HG03520 (cell line): Measurements from ENCODE around the gene MYPOP.

ENCODE experiments used
- ATAC-seq: cut with Tn5 transposase; IDR thresholded peaks from one replicate; pipeline ENCODE4 v1.9.1; 2021; ENCODE audit warnings: mild to moderate bottlenecking, moderate library complexity; ENCODE audit not compliant: unreplicated experiment

MYPOP gene

DNA sequence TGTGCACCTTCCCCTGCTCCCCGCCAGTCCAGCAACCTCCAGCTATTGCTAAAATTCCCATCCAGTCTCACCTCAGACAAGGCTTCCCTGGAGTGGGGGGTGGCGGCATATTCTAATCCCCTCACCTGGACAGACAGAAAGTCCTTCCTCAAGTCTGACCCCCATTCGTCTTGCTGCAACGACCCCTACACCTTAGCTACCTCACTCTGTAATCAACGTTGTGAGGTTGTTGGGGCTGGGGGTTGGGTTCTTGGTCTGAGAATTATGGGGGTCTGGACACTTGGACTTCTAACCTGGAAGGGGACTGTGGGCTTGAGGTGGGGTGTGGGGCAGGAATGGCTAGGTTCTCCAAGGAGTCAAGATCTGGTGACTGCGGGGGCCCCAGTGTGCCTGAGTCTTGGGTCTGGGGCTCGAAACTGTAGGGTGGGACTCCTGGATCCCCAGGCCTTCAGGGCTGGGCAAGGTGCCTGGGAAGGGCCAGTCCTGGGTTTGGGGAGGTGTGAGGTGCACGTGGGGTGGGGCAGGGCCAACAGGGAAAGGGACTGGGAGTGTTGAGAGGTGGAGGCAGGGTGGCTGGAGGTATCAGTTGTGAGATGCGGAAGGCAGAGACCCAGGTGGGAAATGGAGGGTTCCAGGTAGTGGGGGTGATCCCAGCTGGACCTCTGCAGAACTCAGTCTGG, 37.0 kb downstream of the MYPOP start:
- ATAC-seq: no peak

DNA sequence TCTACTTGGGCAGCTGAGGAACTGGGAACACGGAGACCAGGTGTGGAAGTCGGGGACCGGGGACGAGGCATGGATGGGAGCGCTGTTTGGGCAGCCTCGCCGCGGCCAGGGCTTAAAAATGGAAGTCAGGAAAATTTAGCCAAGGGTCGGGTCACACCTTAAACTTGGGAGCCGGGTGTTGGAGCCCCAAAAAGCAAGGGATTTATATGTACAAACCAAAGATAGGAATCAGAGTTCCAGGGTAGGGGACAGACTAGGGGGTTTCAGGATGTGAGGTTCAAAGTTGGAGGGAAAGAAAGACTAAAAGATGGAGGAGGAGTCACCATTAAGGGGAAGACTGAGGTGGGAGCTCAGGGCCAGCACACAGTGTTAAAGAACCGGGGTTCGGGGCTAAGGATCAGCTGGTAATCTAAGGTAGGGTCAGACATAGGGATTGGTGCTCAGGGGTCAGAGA, 37.8 kb downstream of the MYPOP start:
- ATAC-seq: no peak

DNA sequence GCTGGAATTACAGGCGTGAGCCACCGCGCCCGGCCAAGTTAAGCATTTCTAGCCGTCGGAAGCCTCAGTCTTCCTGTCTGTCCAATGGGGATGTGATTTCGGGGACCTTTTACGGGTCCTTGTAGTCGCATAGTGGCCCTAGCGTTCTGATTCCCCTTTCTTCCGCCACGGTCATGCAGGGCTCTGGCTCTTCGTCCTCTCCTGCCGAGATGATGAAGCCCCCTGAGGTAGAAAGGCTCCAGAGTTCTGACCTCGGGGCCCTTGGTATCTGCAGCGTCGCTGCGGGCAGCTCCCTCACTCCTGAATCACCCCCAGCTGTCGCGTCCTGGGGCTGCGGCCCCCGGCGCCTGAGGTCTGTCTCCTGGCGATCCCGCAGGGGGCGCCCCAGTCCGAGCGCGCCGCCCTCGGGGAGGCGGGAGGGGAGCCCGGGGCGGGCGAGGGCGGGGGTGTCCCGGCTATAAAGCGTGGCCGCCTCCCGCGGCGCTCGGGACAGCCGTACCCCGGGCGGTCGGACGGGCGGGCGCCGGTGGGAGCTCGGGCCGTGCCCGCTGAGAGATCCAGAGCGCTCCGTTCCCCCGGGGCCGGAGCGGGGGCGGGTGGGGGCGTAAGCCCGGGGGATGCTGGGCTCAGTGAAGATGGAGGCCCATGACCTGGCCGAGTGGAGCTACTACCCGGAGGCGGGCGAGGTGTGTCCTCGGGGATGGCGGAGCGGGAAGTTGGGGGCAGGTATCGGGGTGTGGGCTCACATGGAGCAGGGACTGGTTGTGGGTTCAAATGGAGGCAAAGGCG, 38.4 kb downstream of the MYPOP start, which contains the start of gene FOXA3:
TSS of gene FOXA3 (plus strand) at position 487 of the 789 bp plus-strand sequence. CDS start at position 618, 131 bp downstream.
- no peak for ATAC-seq

DNA sequence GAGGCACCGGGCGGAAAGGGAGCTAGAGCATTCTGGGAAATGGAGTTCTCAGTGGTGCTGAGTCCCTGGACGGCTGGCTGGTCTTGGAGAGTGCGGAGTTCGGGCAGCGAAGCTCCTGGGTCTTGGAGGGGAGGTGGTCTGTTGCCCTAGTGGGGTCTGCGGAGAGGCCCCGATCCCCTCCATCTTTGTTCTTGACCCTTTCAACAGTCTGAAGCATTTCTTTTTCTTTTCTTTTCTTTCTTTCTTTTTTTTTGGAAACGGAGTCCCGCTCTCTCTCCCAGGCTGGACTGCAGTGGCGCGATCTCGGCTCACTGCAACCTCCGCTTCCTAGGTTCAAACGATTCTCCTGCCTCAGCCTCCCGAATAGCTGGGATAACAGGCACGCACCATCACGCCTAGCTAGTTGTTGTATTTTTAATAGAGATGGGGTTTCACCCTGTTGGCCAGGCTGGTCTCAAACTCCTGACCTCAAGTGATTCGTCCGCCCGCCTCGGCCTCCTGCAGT, 39.0 kb downstream of the MYPOP start:
- ATAC-seq: no peak

DNA sequence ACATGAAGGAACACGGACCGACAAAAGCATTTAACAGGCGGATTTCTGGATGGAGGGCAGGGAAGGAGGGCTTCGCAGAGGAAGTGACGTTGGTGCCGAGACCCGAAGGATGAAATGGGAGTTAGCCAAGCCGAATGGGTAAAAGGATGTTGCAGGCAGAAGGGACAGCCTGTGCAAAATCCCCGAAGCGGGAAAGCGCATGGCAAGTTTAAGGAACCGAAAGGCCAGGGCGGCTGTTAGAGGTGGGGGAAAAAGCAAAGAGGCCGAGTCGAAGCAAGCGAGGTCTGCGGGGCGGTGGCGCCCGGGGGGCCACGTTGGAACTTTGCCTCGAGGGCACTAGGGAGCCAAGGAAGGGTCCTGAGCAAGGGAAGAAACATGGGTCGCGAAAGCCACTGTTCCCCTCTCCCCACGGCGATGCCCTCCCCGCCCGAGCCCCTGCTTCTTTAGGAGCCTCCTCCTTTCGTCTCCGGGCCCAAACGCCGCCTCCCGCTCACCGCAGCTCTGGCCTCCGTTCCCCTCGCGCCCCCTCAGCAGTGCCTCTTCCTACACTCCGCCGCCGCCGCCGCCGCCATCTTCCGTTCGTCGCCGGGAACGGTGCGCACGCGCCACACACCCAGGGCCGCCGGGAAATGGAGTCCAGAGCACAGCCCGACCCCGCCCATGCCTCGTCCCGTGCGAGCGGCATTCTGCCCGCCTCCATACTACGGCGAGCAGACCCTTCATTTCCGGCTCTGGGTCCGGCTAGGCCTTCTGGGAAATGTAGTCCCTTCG, 39.7 kb downstream of the MYPOP start, which contains the start of gene SYMPK:
TSS of gene SYMPK (minus strand) at position 584 of the 771 bp plus-strand sequence. CDS start 8,652 bp downstream, outside the sequence.
- ATAC-seq: peak; percentile 93

DNA sequence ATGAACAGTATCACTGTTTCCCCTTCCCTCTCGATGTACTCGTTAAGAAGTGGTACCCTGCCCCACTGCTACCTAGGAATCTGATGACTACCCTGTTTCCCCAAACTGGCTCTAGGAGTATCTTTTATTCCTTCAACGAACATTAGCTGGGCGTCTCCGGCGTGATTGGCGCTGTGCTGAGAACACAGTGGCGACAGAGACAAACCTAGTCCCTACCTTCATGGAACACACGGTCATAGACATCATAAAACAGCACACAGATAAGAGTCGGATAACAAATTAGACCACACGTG, 40.2 kb downstream of the MYPOP start:
- no peak for ATAC-seq

DNA sequence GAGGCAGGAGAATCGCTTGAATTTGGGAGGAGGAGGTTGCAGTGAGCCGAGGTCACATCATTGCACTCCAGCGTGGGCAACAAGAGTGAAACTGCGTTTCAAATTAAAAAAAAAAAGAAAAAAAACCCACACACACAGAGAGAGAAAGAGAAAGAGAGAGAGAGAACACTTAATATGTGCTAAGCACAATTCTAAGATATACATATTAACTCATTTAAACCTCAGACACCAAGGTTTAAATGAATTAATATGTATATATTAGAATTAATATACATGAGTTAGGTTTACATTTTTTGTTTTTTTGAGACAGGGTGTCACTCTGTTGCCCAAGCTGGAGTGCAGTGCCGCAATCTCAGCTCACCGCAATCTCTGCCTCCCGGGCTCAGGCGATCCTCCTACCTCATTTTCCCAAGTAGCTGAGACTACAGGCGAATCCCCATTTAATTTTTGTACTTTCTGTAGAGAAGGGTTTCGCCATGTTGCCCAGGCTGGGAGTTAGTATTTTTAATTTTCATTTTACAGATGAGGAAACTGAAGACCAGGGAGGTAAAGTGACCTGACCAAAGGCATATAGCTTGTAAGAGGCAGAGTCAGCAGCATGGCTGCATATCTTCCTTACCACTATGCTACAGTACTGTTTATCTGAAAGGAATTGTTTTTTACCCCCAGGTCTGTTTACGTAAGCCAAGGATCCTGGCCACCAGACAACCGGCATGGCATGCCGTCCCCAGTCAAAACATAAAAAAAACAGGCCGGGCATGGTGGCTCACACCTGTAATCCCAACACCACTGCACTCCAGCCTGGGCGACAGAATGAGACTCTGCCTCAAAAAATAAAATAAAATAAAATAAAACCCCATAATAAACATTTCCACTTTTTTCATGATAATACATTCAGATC, 41.8 kb downstream of the MYPOP start:
- ATAC-seq: no peak

DNA sequence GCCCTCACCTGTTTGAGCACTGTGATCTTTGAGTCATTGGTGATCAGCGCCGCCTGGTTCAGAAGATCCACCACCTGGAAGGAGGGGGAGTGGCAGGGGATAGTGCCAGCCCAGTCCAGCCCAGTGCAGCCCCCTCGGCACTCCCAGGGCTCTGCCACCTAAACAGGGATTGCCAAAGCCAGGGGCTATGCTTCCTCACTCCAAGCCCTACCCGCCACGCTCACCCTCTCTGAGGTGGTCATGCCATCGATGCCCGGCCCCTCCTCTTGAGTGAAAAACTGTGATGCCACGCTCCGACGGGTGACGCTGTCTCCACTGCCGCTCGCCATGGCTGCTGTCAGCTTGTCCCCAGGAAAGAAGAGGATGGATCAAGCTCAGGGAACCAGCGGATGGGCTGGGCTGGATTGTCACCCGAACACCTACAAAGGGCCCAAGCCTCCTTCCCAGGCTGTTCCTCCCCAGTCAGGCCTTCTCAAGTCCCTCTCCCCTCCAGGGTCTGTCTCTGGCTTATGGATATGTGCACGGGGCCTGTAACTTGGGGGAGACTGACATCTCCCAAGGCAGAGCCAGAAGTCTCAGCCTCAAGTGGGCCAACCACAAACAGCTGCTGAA, 48.1 kb downstream of the MYPOP start:
- ATAC-seq: no peak

DNA sequence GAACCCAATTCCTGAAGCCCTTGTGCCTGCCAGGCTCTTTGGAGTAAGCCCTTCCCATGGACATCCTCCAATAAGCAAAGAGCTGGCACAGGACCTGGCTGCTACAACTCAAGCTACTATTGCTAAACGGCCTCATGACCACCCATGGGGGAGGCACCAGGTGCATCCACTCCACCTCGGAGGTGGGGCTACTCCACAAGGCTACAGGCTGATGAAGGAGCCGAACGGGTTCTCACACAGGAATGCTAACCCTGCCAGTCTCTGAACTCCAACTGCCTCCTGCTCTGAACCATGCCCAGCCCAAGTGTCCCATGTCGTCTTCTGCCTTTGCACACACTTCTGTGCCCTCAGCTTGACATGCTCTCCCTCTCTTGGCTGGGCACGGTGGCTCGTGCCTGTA, 49.4 kb downstream of the MYPOP start:
- no peak for ATAC-seq

DNA sequence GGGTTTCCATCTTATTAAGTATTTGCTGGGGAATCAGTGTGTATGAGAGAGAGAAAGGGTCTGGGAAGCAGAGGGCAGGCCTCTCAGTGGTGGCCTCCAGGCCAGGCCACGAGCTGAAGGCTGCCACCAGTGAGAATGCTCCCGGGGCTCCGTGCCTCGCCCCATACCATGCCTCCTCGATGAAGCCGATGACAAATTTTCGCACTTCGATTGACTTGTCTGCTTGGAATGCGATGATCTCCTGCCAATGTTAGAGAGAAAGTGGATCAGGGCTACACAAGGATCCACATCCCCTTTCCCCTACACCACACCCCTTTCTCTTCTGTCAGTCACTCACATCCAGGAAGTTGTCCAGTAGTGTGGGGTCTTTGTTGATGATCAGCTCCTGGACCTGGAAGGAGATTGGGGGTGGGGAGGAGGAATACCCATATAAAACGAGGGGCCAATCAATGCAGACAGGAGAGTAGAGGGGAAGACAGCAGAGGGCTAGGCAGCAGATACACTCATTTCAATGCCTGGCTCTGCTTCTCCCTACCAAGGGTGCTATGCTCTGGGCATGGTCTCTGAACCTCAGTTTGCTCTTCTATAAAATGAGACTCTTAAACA, 50.2 kb downstream of the MYPOP start:
- ATAC-seq: no peak

DNA sequence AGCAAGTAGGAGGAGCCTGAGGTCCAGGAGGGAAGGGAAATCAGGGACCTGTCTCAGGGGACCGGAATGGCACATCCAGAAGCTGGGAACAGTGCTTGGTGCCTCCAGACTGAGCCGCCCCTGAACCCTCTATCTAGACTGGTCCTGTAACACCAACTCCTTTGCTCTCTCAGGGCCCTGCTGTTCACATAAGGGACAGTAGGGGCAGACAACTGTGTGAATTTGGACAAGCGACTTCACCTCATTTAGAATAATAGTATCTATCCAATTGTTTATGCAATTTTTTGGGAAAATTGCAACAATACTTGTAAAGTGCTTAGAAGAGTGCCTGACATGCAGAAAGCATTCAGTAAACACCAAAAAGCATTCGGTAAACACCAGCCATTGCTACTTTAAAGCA, 53.5 kb downstream of the MYPOP start:
- no peak for ATAC-seq

DNA sequence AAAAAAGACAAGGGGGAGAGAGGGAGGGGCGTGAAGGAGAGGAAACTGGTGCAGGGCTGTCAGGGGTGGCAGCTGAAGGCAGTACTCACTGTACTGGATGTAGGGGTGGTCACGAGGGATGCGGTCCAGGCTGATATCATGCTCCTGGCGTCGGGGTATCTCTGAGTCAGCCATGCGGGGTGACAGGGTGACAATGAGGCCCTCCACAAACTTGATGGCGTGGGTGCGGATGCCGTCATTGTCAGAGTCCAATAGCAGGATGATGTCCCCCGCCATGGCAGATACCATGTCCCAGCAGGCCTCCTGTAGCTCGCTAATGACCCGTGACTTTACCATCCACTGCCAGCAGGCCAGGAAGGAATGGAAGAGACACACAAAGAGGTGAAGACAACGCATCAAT, 54.8 kb downstream of the MYPOP start:
- ATAC-seq: no peak

DNA sequence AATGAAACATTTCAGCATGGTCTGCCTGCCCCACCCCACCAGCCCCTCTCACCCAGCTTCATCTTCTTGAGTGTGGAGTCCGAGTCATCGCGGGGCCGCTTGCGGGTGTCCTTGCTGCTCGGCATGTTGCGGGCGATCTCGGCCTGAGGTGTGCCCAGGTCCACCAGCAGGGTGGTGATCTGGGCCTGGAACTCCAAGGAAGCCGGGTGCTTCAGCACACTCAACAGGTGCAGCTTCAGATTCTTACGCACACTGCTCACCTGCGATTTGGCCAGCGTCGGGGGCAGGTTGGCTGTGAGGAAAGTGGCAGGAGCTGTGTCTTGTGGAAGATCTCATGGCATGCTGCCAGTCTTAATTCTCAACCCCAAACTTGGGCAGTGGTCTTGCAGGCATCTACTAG, 60.2 kb downstream of the MYPOP start:
- ATAC-seq: no peak
